GM19372 (cell line): ENCODE measurements around the gene RYR3.

Source experiments
- ATAC-seq: cut with Tn5 transposase; IDR thresholded peaks from one replicate; pipeline ENCODE4 v1.9.1; 2021; ENCODE audit warnings: mild to moderate bottlenecking, low read depth, moderate library complexity; ENCODE audit not compliant: unreplicated experiment

Gene RYR3

DNA sequence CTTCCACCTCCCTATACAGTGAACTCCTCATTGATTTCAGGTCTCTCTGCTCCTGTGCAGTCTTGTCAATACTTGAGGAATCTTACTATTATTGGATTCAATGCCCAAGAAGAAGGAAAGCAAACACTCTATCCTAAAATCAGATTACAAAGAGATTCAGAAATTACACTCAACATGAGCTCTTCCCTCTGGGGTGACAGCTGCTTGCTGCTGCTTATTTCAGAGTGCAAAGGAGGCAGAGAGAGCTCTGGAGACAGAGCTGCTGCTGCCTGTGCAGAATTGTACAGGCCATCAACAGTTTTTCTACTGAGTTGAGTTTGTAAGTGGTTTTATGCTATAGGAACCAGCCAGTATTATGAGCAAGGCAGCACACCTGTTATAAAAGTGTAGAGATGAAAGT is 7.1 kb downstream of the RYR3 start:
- no peak for ATAC-seq

DNA sequence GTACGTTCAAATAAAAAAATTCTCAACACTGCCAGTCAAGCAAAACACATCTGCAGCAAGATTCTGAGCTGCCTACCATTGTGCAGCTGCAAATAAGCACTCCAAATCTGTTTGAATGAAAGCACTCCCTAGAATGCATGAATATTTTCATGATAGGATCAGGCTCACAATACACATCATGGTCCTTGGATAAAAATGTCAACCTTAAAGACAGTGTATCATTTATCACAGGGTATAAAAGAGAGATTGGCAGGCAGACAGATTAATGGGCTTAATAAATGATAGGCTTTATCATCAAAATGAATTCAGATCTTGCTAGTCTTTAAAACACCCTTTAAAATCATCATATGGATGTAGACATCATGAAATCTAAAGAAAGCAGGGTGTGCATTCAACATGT is 9.2 kb downstream of the RYR3 start:
- no peak for ATAC-seq

DNA sequence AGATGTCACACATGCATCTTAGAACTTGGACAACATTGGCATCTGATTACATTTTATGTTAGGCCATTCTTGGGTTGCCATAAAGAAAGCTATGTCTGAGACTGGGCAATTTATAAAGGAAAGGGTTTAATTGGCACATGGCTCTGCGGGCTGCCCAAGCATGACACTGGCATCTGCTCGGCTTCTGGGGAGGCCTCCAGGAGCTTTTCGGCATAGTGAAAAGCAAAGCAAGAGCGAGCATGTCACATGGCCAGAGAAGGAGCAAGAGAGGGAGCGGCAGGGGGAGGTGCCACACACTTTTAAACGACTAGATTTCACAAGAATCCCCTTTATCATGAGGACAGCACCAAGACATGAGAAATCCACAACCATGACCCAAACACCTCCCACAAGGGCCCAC is 11.3 kb downstream of the RYR3 start:
- ATAC-seq, result no peak

- no peak for ATAC-seq
Measured at GRCh38 chr15:33324609-33325008, 13.8 kb downstream of the RYR3 start.

- ATAC-seq, result no peak
Measured at GRCh38 chr15:33326908-33327307, 16.1 kb downstream of the RYR3 start.

DNA sequence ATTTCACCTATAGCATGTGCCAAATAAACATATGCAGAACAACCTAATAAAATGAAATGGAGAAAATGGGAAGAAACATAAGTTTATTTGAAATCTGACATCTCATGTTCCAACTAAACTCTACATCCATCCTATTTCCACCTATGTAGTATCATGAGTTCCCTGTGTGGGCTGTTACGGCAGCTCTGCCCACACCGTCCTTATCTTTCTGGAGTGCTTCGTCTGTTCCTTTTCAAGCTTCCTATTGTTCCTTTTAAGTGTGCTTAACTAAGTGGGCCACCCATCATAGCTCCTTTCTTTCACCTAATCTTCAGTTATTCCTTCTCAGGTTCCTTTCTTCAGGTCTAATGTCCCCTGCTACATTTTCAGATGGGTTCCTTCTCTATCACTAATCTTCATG is 17.3 kb downstream of the RYR3 start:
- no peak for ATAC-seq

- no peak for ATAC-seq
Measured at GRCh38 chr15:33329457-33329856, 18.7 kb downstream of the RYR3 start.

GRCh38 chr15:33330931-33331330 is 20.2 kb downstream of the RYR3 start:
- ATAC-seq, result no peak

- ATAC-seq, result no peak
Measured at GRCh38 chr15:33341953-33342352, 31.2 kb downstream of the RYR3 start.

GRCh38 chr15:33343275-33343674 is 32.5 kb downstream of the RYR3 start:
- no peak for ATAC-seq

DNA sequence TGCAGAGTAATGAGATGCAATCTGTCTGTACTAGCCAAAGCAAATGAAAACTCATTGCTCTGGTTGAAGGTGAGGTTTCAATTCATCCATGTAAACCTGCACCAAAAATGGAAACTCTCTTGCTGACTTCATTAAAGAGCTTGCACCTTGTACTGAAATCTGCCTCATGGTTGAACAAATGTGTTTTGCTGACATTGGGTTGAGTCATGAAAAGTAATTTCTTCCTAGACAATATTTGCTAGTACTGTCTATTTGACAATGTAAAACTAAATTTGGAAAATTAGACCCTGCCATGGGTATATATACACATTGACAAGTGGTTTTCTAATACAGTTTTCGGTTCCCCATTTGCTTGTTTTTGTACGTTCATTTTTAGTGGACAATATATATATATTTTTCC is 33.3 kb downstream of the RYR3 start:
- ATAC-seq, result peak; percentile 68

- peak; percentile 30 for ATAC-seq
Measured at GRCh38 chr15:33344530-33344929, 33.8 kb downstream of the RYR3 start.

DNA sequence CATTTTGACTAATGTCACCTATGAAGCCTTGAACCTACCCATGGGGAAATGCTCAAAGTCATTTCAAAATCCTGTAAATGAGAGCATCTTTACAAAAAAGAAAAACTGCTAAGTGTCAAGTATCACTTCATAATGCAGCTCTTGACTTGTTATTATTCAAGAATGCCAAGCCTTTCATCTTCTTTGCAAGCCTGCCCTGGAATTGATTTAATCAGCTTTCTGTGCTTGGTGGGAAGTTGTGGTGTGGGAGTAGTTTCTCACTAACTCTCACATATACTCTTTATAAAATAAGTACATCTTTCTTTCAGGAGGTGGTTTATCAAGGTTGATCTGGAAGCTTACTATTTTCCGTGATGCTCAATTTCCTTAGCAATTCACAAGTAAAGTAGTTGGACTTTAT is 43.6 kb downstream of the RYR3 start:
- no peak for ATAC-seq

GRCh38 chr15:33357845-33358244 is 47.1 kb downstream of the RYR3 start:
- ATAC-seq, result no peak

GRCh38 chr15:33358306-33358705 is 47.5 kb downstream of the RYR3 start:
- no peak for ATAC-seq

DNA sequence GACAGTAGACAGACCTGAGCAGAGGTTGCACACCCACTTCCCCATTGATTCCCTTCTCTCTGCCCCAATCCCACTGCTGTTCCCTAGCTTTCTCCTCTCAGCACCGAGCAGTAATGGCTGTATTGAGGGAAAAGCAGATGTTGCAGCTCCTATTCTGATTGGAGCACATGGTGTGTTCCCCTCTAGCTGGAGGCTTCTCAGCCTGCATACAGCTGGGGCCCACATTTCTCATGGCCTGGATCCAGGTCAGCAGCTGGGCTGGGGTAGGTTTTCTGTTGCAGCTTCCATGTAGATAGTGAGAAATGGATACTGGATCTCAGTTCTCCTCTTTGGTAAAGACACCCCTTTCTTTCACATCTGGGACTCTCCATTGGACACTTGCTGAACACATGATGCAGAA is 50.1 kb downstream of the RYR3 start:
- no peak for ATAC-seq

DNA sequence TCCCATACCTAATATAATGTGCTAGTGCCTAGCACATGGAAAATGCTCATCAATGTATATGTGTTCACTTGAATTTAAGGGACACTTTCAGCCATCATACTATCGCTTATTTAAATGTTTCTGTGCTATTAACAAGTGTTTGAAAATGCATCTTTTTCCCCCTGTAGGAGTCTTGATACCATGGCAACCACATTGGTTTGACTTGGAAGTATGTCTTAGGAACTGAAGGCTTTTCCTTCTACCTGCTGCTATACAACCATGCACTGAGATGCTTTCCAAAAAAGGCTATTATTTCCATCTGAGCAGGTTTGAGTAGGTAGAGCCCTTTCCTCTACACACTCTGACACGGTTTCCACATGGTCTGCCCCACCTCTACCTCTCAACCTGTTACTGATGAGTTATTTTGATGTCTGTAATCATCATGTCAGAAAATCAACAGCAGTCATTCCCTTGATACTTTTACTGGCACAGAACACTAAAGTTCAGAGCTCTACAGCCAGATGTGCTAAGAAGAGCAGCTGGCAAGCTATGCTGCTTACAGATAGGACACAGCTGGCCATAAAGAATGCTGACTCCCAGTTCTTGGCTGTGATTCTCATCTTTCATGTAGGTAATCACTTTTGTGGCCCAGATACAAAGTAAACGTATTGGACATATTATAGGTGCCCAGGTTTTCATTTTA is 59.3 kb downstream of the RYR3 start:
- ATAC-seq, result no peak

DNA sequence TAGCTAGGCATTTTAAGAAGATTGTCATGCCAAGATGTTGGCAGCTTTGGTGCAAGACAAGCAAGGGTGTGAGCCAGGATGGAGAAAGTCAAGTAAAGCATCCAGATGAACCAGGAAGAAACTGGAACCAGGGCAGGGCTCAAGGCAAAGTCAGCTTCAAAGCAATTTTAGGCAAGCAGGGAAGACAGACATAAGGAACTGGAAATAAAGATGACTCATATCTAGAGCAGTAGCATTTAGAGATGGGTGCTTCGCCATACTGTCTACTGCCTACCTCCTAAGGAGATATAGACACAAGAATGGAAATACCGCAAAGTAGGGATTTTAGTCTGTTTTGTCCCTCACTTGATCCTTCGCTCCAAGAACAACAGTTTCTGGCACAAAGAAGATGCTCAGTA is 59.9 kb downstream of the RYR3 start:
- ATAC-seq, result no peak

- no peak for ATAC-seq
Measured at GRCh38 chr15:33371159-33371558, 60.4 kb downstream of the RYR3 start.

DNA sequence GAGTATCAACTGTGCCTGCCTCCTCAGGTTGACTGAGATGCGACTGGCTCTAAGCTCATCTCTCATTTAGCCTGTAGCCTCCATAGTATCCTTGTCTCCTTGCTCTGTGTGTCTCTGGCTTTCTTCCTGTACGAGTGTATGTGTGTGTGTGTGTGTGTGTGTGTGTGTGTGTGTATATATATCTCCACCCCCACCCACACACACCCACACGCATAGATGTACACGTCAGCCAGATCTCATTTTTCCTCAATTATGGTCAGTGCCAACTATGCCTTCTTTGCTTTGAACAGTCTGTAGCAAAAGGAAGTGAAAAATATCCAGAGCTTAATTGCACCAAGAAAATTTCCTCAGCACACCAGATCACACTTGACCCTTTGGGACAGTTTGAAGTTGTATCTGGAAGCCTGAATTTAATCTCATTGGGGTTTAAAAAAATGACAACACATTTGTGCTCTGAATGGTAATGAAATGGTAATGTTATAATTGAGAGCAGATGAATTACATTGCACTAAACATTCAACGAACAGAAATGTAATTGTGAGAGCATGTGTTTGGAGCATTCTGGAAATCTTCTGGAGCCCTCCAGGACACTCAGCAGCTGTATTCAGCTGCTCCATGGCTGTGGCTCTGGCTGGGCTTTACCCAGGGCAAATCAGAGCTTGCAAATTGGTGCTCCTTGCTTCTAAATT is 63.6 kb downstream of the RYR3 start:
- no peak for ATAC-seq

- ATAC-seq, result no peak
Measured at GRCh38 chr15:33375236-33375635, 64.5 kb downstream of the RYR3 start.

- ATAC-seq, result no peak
Measured at GRCh38 chr15:33377204-33377603, 66.4 kb downstream of the RYR3 start.
